NCI-H2227 (cell line): ENCODE results near the gene RSRC2.
"Not testable (repeated sequence)": the region's sequence is repeated elsewhere in the genome, so short reads cannot be mapped to it uniquely, and the experiment has no call there.

Experiments used
- DNase-seq: peaks from one replicate; lab custom pipeline; 2025; ENCODE audit not compliant: unreplicated experiment; lab: John Stamatoyannopoulos, UW

Gene RSRC2

DNA sequence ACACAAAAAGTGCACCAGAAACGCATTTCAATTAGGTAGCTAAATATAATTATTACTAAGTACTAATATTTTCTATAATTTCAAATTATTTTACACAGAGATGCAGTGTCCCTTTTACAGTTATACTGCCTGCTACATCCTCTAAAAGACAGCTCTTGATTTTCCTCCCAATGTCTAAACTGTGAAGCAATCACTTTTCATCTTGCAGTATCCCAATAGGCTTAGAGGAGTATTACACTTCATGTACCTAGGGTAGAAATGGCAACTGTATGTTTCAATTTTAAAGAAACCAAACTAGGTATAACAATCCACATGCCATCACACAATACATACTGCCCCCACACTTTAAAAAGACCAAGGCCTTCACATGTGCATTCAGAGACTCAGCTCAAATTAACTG is 7.3 kb downstream of the RSRC2 start:
- DNase-seq = no peak

GRCh38 chr12:122518908-122519307 is 7.8 kb downstream of the RSRC2 start:
- DNase-seq = no peak

DNA sequence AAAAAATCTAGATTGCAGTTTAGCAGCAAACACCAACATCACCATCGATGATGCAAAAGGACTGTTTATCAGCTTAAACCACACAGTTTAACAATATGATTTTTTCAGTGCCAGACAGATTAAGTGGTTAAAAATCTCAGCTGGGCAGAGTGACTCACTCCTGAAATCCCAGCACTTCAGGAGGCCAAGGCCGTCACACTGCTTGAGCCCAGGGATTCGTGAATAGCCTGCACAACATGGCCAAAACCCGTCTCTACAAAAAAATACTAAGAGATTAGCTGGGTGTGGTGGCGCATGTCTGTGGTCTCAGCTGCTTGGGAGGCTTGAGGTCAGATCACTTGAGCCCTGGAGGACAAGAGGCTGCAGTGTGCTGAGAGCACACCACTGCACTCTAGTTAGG is 8.9 kb downstream of the RSRC2 start:
- no peak for DNase-seq

GRCh38 chr12:122516544-122517361 is 10.0 kb downstream of the RSRC2 start:
- DNase-seq = no peak

DNA sequence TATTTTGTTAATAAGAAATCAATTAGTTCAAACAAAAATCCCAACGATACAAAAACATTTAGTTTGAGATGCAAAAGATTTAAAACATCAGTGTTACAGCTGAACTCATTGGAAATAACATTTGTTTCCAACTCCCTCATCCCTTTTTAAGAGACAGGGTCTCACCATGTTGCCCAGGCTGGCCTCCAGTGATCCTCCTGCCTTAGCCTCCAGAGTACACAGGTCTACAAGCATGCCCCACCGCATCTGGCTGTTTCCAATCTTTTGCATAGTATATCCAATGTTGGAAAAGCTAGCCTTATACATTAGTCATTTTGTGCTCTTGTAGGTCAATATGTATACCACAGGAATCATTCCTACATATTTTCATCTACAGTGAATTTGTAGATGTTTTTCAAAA is 11.5 kb downstream of the RSRC2 start:
- no peak for DNase-seq

DNA sequence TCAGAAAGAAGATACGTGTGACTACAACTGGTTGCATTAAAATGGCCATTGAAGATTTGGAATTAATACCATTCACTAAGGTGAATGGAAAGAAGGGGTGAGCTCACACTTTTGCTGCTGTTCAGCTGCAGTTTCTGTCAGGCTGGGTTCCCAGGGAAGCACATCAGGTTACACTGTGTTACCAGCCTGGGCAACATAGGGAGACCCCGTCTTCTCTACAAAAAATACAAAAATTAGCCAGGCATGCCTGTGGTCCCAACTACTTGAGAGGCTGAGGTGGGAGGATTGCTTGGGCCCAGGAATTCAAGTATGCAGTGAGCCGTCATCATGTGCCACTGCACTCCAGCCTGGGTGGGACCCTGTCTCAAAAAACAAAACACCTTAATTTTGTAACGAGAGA is 13.1 kb downstream of the RSRC2 start:
- no peak for DNase-seq

GRCh38 chr12:122513028-122513427 is 13.7 kb downstream of the RSRC2 start:
- not testable (repeated sequence) for DNase-seq

DNA sequence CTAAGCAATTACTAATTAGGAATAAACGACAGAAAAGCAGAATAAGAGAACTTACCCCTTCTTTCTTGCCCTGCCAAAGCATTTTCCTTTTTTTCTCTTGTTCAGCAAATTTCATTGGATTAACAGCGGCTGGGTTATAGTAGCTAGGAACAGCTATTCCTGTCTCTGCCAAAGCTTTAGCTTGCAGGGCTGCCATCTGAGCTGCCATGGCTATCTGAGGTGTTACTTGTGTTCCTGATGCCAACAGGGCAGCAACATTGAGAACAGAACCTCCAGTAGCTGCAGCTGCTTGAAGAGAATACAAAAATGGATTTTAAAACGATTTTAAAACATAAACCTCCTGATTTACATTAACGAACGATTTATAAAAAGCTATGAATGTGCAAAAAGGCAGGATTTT is 18.6 kb downstream of the RSRC2 start:
- no peak for DNase-seq

DNA sequence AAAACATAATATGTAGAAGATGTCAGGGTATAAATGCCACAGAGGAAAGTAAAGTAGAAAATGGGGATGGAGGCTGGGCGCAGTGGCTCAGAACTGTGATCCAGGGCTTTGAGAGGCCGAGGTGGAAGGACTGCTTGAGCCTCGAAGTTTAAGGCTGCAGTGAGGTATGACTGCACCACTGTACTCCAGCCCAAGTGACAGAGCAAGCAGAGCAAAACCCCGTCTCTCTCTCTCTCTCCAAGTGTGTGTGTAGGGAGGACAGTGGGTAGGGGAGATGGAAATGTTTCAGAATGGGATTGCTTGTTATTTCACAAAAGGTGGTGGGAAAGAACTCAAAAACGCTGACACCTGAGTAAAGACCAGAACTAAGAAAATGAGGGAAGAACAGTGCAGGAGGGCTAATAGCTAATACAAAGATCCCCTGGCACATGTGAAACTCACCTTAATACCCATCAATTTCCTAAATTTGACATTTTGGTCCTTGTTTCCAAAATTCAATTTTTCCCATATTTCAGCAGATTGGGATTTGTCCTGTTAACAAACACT is 20.3 kb downstream of the RSRC2 start:
- no peak for DNase-seq

DNA sequence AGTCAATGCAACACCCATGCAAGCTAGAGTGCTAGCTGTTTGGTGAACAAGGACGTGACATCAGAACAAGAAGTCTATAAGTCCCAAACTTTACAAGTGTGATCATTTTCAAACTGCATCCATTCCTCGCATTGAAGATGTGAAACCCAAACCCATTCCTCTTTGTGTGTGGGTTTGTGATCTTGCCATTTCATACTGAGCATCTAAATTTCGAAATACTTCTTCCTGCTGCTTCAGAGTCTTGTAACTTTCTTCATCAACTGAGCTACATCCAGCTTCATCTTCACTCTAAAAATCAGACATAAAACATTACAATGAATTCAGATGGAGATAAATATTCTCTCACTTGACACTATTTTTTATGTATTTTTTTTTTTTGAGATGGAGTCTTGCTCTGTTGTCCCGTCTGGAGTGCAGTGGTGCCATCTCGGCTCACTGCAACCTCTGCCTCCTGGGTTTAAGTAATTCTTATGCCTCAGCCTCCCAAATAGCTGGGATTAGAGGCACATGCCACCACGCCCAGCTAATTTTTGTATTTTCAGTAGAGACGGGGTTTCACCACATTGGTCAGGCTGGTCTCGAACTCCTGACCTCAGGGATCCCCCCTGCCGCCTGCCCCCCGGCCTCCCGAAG is 21.2 kb downstream of the RSRC2 start:
- DNase-seq = no peak

GRCh38 chr12:122503783-122504590 is 22.7 kb downstream of the RSRC2 start:
- no peak for DNase-seq

DNA sequence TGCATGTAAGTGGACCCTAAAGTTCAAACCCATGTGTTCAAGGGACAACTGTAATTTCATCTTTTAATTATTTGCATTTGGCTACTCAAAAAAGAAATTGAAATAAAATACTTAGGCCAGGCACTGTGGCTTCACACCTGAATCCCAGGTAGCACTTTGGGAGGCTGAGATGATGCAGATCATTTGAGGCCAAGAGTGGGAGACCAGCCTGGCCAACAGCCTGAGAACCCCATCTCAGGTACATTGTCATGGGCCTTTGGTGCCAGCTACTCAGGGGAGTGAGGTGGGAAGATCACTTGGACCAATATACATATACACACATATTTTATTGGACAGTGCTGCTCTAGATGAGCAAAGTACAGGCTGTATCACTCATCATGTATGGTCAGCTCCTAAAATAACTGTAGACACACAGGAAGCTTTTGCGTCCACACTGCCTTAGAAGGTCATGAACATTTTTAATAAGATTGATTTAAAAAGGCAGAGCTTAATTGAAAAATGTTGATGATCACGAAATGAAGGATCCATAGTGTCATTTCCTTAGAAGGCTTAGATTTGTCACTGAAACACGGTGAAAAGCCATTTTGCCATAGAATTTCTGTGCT is 23.5 kb downstream of the RSRC2 start:
- no peak for DNase-seq

DNA sequence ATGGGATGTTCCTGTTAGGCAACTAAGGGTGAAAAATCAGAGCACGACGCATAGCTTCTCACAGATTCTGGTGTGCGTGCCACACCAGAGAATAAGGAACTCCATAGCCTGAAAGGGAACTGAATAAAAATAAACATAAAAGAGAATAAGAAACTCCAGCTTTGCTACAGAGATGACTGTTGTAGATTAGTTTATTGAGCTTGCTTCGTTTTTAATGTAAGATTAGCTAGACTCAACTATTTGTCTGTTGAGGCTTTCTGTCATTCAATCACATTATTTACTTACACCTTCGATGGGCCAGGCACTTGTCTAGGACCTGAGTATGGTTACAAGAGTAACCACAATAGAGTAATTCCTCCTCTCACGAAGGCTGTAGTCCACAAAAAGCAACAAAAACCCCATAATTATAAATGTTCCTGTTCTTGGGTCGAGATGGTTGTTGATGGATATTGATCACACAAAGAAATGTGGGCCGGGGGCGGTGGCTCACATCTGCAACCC is 25.2 kb downstream of the RSRC2 start:
- no peak for DNase-seq

DNA sequence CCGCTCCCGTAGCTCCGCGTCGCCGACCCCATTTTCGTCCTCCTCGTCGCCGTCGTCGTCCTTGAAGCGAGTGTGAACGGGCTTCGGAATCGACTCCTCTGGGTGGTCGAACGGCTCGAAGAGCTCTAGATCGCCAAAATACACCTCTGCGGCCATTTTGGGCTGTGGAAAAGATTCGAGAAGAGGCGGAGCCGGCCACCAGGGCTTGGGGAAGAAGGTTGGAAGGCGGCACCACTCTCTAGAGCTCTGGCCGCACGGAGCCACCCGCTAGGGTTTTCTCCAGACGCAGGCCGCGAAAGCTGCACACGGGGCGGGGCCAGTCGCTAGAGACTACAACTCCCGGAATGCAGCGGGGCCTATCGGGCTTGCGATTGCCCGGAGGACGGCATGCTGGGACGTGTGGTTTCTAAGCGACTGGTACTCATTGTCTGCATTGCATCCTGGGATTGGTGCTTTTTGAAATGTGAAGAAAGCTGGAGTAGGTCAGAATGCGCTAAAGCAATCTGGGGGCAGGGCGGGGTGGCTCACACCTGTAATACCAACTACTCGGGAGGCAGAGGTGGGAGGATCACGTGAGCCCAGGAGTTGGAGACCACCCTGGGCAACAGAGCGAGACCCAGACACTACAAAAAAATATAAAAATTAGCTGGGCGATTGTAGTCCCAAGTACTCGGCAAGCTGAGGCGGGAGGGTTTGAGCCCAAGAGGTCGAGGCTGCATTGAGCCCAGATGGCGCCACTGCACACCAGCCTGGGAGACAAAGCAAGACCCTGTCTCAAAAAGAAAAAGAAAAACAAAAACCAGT is 25.8 kb downstream of the RSRC2 start, which contains the start of gene ZCCHC8:
ZCCHC8 (minus strand) TSS at position 248 of the 804 bp plus-strand sequence; CDS start at position 156, 92 bp downstream.
- peak; percentile 99 for DNase-seq

GRCh38 chr12:122499991-122500684 is 26.6 kb downstream of the RSRC2 start:
- DNase-seq = peak; percentile 70

- no peak for DNase-seq
These were observed 31.5 kb downstream of the RSRC2 start for GRCh38 chr12:122495258-122495657.

- DNase-seq = not testable (repeated sequence)
These were observed 33.5 kb downstream of the RSRC2 start for GRCh38 chr12:122493222-122493621.

GRCh38 chr12:122491991-122492390 is 34.7 kb downstream of the RSRC2 start:
- DNase-seq = no peak

- DNase-seq = no peak
These were observed 37.7 kb downstream of the RSRC2 start for GRCh38 chr12:122489038-122489437.
